Measurements from ENCODE around the gene VHLL. TPM values are rescaled to one million over a fixed set of nuclear protein-coding genes. Genes with fewer than 3 reads are reported as not detected.
A peak's percentile ranks its signal among the peaks of the same experiment; 100 is the strongest.

The VHLL gene
- total and polyA plus RNA-seq, 9 donors: not detected

GRCh38 chr1:156293098-156293434, 6.0 kb downstream of the VHLL start:
- no peaks in the 10 kb centered on the region for H3K27me3 ChIP-seq (ENCODE audit: control insufficient read depth, insufficient read depth, low read length)
- peaks cover 11% of the 10 kb centered on the region for H3K36me3 ChIP-seq (ENCODE audit: control insufficient read depth, insufficient read depth, low read length)
- H3K4me1 ChIP-seq (ENCODE audit: control insufficient read depth, insufficient read depth, low read length): peaks cover 17% of the 10 kb centered on the region
- no peaks in the 10 kb centered on the region for H3K9me3 ChIP-seq (replicated peaks; ENCODE audit: control insufficient read depth, low read depth, low read length)
- H3K4me3 ChIP-seq (ENCODE audit: low read length): no peak overlapping the region
- no peak for DNase-seq
- 93% methylated on average over 5 of the region's 8 CpGs for WGBS (ENCODE audit: insufficient coverage)
- H3K27ac ChIP-seq (ENCODE audit: low read length): no peak overlapping the region

- Histone ChIP-seq H3K36me3 (ENCODE audit: control insufficient read depth, insufficient read depth, low read length) (peaks cover 11% of the 10 kb centered on the region), H3K27ac (ENCODE audit: low read length) (peak overlapping the region; percentile 87), H3K27me3 (ENCODE audit: control insufficient read depth, insufficient read depth, low read length) (no peaks in the 10 kb centered on the region), H3K9me3 (replicated peaks; ENCODE audit: control insufficient read depth, low read depth, low read length) (no peaks in the 10 kb centered on the region), H3K4me1 (ENCODE audit: control insufficient read depth, insufficient read depth, low read length) (peaks cover 17% of the 10 kb centered on the region), H3K4me3 (ENCODE audit: low read length) (peak overlapping the region; percentile 62)
- 12% methylated on average over 31 of the region's 37 CpGs for WGBS (ENCODE audit: insufficient coverage)
- DNase-seq: peak; percentile 90
These were observed 7.7 kb downstream of the VHLL start for GRCh38 chr1:156291226-156292061.

- Histone ChIP-seq H3K27ac (ENCODE audit: low read length) (no peak overlapping the region), H3K4me1 (ENCODE audit: control insufficient read depth, insufficient read depth, low read length) (peaks cover 11% of the 10 kb centered on the region), H3K36me3 (ENCODE audit: control insufficient read depth, insufficient read depth, low read length) (peaks cover 16% of the 10 kb centered on the region), H3K4me3 (ENCODE audit: low read length) (no peak overlapping the region), H3K27me3 (ENCODE audit: control insufficient read depth, insufficient read depth, low read length) (no peaks in the 10 kb centered on the region), H3K9me3 (replicated peaks; ENCODE audit: control insufficient read depth, low read depth, low read length) (no peaks in the 10 kb centered on the region)
- DNase-seq: no peak
These were observed 9.2 kb downstream of the VHLL start for GRCh38 chr1:156289857-156290256.

- peaks cover 22% of the 10 kb centered on the region for H3K4me1 ChIP-seq (ENCODE audit: control insufficient read depth, insufficient read depth, low read length)
- no peak overlapping the region for H3K4me3 ChIP-seq (ENCODE audit: low read length)
- H3K27me3 ChIP-seq (ENCODE audit: control insufficient read depth, insufficient read depth, low read length): no peaks in the 10 kb centered on the region
- 88% methylated on average over 6 of the region's 8 CpGs for WGBS (ENCODE audit: insufficient coverage)
- no peak overlapping the region for H3K27ac ChIP-seq (ENCODE audit: low read length)
- H3K36me3 ChIP-seq (ENCODE audit: control insufficient read depth, insufficient read depth, low read length): peaks cover 14% of the 10 kb centered on the region
- no peak for DNase-seq
- no peaks in the 10 kb centered on the region for H3K9me3 ChIP-seq (replicated peaks; ENCODE audit: control insufficient read depth, low read depth, low read length)
These were observed 13.0 kb downstream of the VHLL start for GRCh38 chr1:156286061-156286460.

- no peaks in the 10 kb centered on the region for H3K27me3 ChIP-seq (ENCODE audit: control insufficient read depth, insufficient read depth, low read length)
- WGBS (ENCODE audit: insufficient coverage): 92% methylated on average over 21 of the region's 21 CpGs
- no peaks in the 10 kb centered on the region for H3K9me3 ChIP-seq (replicated peaks; ENCODE audit: control insufficient read depth, low read depth, low read length)
- H3K4me1 ChIP-seq (ENCODE audit: control insufficient read depth, insufficient read depth, low read length): peaks cover 21% of the 10 kb centered on the region
- no peak overlapping the region for H3K27ac ChIP-seq (ENCODE audit: low read length)
- no peak for DNase-seq
- no peak overlapping the region for H3K4me3 ChIP-seq (ENCODE audit: low read length)
- H3K36me3 ChIP-seq (ENCODE audit: control insufficient read depth, insufficient read depth, low read length): peaks cover 14% of the 10 kb centered on the region
These were observed 13.7 kb downstream of the VHLL start for GRCh38 chr1:156285437-156285836.

- Histone ChIP-seq H3K36me3 (ENCODE audit: control insufficient read depth, insufficient read depth, low read length) (peaks cover 16% of the 10 kb centered on the region), H3K27me3 (ENCODE audit: control insufficient read depth, insufficient read depth, low read length) (no peaks in the 10 kb centered on the region), H3K27ac (ENCODE audit: low read length) (no peak overlapping the region), H3K4me3 (ENCODE audit: low read length) (no peak overlapping the region), H3K4me1 (ENCODE audit: control insufficient read depth, insufficient read depth, low read length) (peaks cover 21% of the 10 kb centered on the region), H3K9me3 (replicated peaks; ENCODE audit: control insufficient read depth, low read depth, low read length) (no peaks in the 10 kb centered on the region)
- DNase-seq: no peak
- whole genome bisulfite sequencing (ENCODE audit: insufficient coverage): 38% methylated on average over 2 of the region's 4 CpGs
These were observed 14.3 kb downstream of the VHLL start for GRCh38 chr1:156284757-156285156.

- DNase-seq: no peak
- 100% methylated on average over 2 of the region's 7 CpGs for whole genome bisulfite sequencing (ENCODE audit: insufficient coverage)
- peak within 1 kb of the TSS; percentile 77 for H3K27ac ChIP-seq (ENCODE audit: low read length)
- H3K4me3 ChIP-seq (ENCODE audit: low read length): peak within 1 kb of the TSS; percentile 77
- no peaks in the 10 kb centered on the region for H3K9me3 ChIP-seq (replicated peaks; ENCODE audit: control insufficient read depth, low read depth, low read length)
- H3K36me3 ChIP-seq (ENCODE audit: control insufficient read depth, insufficient read depth, low read length): peaks cover 16% of the 10 kb centered on the region
- H3K4me1 ChIP-seq (ENCODE audit: control insufficient read depth, insufficient read depth, low read length): peaks cover 21% of the 10 kb centered on the region
- H3K27me3 ChIP-seq (ENCODE audit: control insufficient read depth, insufficient read depth, low read length): no peaks in the 10 kb centered on the region
These were observed 15.0 kb downstream of the VHLL start, which contains the start of gene TMEM79 for GRCh38 chr1:156284112-156284511. TSS of gene TMEM79 (plus strand) at chr1:156284325. CDS start at chr1:156285227, 902 bp downstream.

GRCh38 chr1:156283521-156283920, 15.6 kb downstream of the VHLL start:
- Histone ChIP-seq H3K27ac (ENCODE audit: low read length) (no peak overlapping the region), H3K9me3 (replicated peaks; ENCODE audit: control insufficient read depth, low read depth, low read length) (no peaks in the 10 kb centered on the region), H3K4me3 (ENCODE audit: low read length) (peak overlapping the region; percentile 77), H3K4me1 (ENCODE audit: control insufficient read depth, insufficient read depth, low read length) (peaks cover 21% of the 10 kb centered on the region), H3K36me3 (ENCODE audit: control insufficient read depth, insufficient read depth, low read length) (peaks cover 18% of the 10 kb centered on the region), H3K27me3 (ENCODE audit: control insufficient read depth, insufficient read depth, low read length) (no peaks in the 10 kb centered on the region)
- no CpG with 5 or more reads among the region's 1 CpG for WGBS (ENCODE audit: insufficient coverage)
- no peak for DNase-seq

GRCh38 chr1:156282479-156283222, 16.5 kb downstream of the VHLL start, which contains the start of gene SMG5:
TSS of gene SMG5 (minus strand) at chr1:156282825. CDS start at chr1:156282680, 145 bp downstream.
- peak within 1 kb of the TSS; percentile 82 for H3K27ac ChIP-seq (ENCODE audit: low read length)
- whole genome bisulfite sequencing (ENCODE audit: insufficient coverage): 0% methylated on average over 41 of the region's 50 CpGs
- DNase-seq: peak; percentile 100
- H3K4me3 ChIP-seq (ENCODE audit: low read length): peak within 1 kb of the TSS; percentile 77
- H3K36me3 ChIP-seq (ENCODE audit: control insufficient read depth, insufficient read depth, low read length): peaks cover 26% of the 10 kb centered on the region
- H3K27me3 ChIP-seq (ENCODE audit: control insufficient read depth, insufficient read depth, low read length): no peaks in the 10 kb centered on the region
- H3K9me3 ChIP-seq (replicated peaks; ENCODE audit: control insufficient read depth, low read depth, low read length): no peaks in the 10 kb centered on the region
- peaks cover 21% of the 10 kb centered on the region for H3K4me1 ChIP-seq (ENCODE audit: control insufficient read depth, insufficient read depth, low read length)

Data from muscle of leg (tissue), 11 donors.